GM19035 (cell line): Measurements from ENCODE around the gene TVP23A.
"Not testable (repeated sequence)": the region's sequence is repeated elsewhere in the genome, so short reads cannot be mapped to it uniquely, and the experiment has no call there.

Experiments used
- ATAC-seq: cut with Tn5 transposase; IDR thresholded peaks from one replicate; pipeline ENCODE4 v1.9.1; 2021; ENCODE audit not compliant: unreplicated experiment

TVP23A gene

DNA sequence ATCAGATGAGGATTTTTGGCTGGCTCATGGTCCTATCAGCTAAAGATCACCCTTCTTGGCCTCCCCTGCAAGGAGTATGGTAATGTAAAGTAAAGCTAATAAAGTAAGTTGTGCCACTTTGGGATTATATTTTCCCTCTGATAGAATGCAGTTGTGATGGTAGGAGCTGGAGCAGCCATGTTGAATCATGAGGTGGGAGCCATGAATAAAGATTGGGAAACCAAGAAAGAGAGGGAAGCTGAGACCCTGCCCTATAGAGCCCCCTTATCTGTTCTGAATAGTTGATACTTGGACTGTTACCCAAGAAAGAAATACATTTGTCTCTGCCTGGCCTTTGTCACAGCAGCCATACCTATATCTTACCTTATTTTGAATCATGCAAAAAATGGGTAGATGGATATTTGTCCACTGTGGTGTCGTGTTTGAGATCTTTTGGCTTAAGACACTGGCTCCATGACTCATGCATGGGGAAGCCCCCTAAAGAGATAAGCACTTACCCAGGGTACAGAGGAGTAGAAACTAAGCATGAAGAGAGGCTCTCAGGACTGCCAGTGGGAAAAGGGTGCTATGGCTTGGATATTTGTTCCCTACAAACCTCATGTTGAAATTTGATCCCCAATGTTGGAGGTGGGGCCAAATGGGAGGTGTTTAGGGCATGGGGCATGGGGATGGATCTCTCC is 17.7 kb upstream of the TVP23A start:
- ATAC-seq, result no peak

GRCh38 chr16:10835281-10835931 is 16.8 kb upstream of the TVP23A start:
- peak; percentile 62 for ATAC-seq

GRCh38 chr16:10834766-10835165 is 16.2 kb upstream of the TVP23A start:
- no peak for ATAC-seq

GRCh38 chr16:10834130-10834529 is 15.5 kb upstream of the TVP23A start:
- no peak for ATAC-seq

DNA sequence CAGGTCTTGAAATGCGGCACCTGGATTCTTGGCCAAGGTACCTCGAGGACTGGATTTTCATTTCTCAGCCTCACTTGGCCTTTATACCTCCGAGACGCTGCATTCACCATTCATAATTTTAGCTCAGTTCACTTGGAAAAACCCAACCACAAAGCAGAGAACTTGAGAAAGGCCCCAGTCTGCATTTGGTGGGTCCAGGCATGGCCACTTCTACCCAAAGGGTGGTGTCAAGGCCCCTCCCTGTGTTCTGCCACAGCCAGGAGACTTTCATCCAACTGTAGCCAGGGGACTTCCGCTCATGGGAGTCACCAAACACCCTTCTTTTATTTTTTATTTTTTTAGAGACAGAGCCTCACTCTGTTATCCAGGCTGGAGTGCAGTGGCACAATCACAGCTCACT is 14.7 kb upstream of the TVP23A start:
- no peak for ATAC-seq

DNA sequence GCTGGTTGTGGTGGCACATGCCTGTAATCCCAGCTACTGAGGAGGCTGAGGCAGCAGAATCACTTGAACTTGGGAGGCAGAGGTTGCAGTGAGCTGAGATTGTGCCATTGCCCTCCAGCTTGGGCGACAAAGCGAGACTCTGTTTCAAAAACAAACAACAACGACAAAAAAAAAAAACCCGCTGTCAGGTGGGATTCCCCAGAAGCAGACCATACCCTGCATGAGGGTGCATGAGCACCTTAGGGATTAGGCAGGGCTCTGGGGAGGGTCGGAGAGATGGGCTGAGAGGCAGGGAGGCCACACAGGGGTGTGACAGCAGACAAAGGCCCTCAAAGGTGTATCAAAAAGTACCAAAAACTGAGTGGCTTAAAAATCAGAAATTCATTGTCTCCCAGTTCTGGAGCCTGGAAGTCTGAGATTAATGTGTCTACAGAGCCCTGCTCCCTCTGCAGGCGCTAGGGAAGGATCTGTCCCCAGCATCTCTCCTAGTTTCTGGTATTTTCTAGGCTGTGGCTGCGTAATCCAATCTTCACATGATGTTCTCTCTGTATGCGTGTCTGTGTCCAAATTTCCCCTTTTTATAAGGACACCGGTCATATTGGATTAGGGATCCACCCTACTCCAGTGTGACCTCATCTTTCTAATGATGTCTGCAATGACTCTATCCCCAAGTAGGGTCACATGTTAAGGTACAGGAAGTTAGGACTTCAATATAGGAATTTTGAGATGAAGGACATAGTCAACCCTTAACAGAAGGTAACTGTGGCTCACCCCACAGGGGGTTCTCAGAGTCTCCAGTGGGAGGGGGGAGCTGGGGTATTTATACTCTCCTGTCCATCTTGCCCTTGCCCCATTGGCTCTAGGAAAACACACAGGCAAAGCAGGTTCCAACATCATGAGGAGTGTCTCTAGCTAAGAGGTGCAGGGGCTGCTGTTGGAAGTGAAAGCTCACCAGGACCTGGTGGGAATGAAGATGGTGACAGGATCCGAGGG is 13.6 kb upstream of the TVP23A start:
- no peak for ATAC-seq

DNA sequence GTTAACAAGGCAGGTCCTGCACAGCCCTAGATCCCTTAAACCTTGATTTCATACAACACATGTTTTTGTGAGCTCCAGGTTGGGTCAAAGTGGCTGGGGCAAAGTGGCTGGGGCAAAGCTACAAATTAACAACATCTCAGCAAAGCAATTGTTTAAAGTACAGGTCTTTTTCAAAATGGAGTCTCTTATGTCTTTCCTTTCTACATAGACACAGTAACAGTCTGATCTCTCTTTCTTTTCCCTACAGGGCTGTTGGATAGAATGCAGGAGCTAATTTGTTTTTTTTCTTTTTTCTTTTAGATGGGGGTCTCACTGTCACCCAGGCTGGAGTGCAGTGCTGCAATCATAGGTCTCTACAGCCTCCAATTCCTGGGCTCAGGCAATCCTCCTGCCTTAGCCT is 11.6 kb upstream of the TVP23A start:
- not testable (repeated sequence) for ATAC-seq

GRCh38 chr16:10829390-10830098 is 10.9 kb upstream of the TVP23A start:
- ATAC-seq, result not testable (repeated sequence)

DNA sequence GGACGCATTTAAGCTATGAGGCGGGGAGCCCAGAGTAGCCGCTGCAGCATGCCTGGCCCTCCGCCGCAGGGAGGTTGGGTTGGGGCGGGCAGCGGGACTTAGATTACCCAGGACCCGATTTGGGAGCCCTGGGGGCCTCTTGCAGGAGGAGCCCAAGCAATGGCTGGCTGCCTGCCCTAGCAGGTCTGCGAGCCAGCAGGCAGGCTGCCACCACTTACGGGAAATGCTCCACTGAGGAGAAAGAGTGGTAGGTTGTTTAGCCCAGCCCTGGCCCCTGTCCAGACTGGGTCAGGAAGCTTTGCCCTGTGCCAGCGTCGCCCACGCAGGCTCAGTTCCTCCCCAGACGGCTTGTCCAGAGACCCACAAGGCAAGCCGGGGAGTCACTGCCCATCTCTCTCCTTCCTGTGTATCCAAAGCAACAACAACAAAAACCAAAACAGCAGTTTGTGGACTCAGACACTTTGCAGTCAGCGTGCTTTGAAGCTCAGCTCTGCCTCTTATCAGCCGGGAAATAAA is 10.3 kb upstream of the TVP23A start:
- no peak for ATAC-seq

DNA sequence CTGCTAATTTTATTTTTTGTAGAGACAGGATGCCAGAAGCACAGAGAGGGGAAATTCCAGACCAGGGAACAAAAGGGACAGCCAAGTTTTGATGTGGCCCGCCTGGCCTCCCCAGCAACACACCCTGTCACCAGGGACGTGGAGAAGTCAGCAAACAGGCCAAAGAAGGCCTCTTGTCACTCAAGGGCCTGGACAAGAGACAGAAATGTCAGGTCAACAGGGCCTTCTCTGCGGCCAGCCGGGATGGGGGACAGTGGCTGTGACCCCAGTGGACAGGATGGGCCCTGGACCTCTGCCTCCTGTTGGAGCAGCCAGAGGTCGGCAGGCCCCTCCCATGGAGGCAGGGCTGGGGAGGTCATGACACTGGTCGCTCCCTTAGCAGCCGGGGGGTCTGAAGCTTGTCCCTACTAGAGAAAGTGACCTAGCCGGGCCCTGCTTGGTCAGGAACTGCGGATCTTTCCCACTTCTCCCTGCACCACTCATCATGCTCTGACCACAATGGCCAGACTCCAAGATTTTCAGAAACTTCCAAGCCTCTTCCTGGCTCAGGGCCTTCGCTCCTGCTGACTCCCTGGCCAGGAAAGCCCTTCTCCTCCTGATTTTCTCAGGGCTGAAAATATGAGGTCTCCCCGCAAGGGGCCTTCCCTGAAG is 9.2 kb upstream of the TVP23A start:
- no peak for ATAC-seq

GRCh38 chr16:10824111-10824893 is 5.7 kb upstream of the TVP23A start:
- no peak for ATAC-seq

GRCh38 chr16:10822702-10823101 is 4.1 kb upstream of the TVP23A start:
- ATAC-seq, result no peak

- ATAC-seq, result no peak
Observed at GRCh38 chr16:10820546-10820945, 2.0 kb upstream of the TVP23A start.

DNA sequence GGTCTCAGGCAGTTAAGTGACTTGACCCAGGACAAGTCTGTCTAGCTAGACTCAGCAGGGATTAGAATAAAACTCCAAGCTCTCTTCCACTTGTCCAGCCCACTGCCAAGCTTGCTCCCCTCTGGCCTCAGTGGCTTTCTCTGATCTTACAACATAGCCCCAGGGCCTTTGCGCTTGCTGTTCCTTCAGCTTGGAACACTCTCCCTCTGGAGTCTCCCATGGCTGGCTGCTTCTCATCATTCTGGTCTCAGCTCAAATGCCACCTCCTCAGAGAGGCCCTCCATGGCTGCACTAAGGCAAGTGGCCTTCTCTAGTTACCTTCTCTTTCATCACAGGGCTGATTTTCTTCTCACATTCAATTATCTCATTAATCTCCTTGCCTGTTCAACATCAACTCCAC is 1.1 kb downstream of the TVP23A start:
- ATAC-seq, result no peak

GRCh38 chr16:10813099-10813455 is 5.5 kb downstream of the TVP23A start:
- ATAC-seq, result no peak

- ATAC-seq, result peak; percentile 63
Observed at GRCh38 chr16:10812312-10813098, 6.1 kb downstream of the TVP23A start.

GRCh38 chr16:10809706-10810105 is 8.9 kb downstream of the TVP23A start:
- no peak for ATAC-seq

- no peak for ATAC-seq
Observed at GRCh38 chr16:10808850-10809249, 9.7 kb downstream of the TVP23A start.

GRCh38 chr16:10808218-10808617 is 10.4 kb downstream of the TVP23A start:
- no peak for ATAC-seq
